GM12872 (cell line): ENCODE data around the gene ADAMTS7.

Experiments used
- CTCF ChIP-seq: IDR thresholded peaks from 3 replicates; pipeline ENCODE4 v1.5.1; 2011; ENCODE audit warnings: low read depth, mild to moderate bottlenecking, low read length, moderate library complexity; ENCODE audit not compliant: insufficient read depth

The ADAMTS7 gene

DNA sequence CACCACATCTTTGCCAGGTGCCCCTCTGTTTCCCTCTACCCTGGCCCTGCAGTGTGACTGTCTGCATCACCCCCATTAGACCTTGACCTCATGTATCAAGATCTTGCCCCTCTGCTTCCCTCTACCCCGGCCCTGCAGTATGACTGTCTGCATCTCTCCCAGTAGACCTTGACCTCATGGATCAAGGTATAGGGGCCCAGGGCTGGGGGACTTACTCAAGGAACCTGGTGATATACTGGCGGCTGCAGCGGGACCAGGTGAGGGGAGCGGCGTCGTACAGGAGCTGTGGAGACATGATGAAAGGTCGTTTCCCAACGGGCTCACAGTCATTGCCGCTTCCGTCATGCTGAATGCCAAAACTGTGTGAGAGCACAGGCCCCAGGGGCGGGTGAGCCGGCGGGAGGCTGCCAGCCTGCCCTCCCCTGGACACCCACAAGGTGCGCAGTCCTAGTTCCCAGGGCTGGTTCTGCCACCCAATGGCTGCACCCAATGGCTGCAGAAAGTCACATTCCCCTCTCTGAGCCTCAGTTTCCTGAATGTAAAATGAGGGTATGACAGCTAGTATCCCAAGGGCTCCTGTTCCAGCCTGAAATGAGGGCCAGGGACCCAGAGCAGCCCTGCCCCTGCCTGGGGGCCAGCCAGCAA, 23.1 kb downstream of the ADAMTS7 start:
- no peak for TF ChIP-seq CTCF

DNA sequence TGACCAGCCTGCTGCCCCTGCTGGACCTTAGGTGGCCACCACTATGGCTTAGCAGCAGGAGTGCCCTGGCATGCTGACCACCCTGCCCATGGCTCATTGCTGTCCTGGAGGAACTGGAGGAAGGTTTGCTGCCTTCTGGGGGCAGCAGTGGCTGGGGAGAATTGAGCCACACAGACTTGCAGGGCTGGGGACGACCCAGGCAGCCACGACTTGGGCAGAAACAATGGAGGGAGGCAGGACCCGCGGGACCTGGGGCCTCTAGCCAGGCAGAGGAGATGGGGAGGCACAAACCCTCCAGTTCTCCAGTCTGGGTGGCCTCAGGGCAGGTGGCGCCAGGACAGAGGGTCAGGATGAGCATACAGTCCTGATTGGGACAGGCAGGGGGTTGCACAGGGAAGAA, 32.8 kb downstream of the ADAMTS7 start:
- no peak for TF ChIP-seq CTCF

- TF ChIP-seq CTCF, result no peak
Observed at GRCh38 chr15:78775472-78775871, 35.8 kb downstream of the ADAMTS7 start.

DNA sequence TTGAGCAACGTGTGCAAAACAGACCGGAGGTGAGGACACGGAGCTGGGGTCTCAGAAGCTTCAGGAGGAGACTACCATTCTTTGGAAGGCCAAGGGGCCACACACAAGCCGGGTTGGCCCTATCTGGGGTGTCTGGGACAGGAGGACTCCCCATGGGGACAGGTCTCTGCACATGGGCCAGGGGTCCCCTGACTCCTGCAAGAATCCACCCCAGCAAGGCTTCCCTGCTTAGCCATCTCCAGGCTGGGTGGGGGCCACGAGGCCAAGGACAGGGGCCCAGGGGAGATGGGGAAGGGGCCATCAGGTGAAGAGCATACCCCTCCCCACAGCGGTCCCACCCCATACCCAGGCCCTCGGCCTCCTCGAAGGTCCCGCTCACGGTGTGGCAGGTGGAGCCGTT, 38.5 kb downstream of the ADAMTS7 start:
- TF ChIP-seq CTCF, result no peak

DNA sequence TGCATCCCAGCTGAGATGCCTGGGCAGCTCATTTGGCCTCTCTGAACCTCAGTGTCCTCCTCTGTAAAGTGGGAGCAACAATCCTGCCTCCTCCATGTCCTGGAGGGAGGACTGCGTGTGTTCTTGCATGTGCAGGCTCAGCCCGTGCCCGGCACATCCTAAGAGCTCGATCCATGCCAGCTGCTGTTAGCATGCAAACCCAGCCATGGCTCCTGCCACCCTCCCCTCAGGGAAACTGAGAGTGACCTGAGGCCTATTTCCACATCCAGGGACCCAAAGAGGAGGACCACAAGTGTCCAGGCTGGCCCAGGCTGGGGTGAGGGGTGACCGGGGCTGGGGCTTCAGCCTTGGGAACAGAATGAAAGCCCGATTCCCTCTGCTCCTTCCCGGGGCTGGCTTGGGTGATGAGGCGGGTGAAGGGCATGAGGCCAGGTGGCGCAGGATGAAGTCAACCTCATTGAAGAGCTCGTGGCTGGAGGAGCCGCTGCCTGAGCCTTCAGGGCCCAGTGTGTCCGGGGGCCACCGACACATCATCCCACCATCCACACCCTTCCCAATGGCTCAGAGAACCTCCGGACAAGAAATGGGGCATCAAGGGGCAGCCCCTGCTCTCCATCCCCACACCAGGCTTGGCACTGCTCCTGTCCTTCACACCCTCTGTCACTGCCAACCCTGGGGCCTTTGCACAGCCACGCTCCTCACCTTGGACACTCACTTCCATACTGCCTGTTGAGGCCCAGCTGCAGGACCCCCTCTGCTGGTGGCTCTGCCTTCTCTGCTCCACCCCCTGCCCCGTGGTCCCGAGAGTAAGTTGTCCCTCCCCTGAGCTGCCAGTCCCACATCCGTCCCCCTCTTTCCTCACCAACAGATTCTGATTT, 42.5 kb downstream of the ADAMTS7 start:
- no peak for TF ChIP-seq CTCF

GRCh38 chr15:78768096-78768495, 43.2 kb downstream of the ADAMTS7 start:
- TF ChIP-seq CTCF, result no peak

- TF ChIP-seq CTCF, result no peak
Observed at GRCh38 chr15:78767331-78767951, 43.8 kb downstream of the ADAMTS7 start.
